NCI-H460 (cell line): Measurements from ENCODE around the gene TNNI3K. TPM values are rescaled to one million over a fixed set of nuclear protein-coding genes. Genes with fewer than 3 reads are reported as not detected.

Experiments used
- DNase-seq: peaks from one replicate; pipeline ENCODE4 v3.0.0-alpha.2; 2016; ENCODE audit warnings: low read depth; ENCODE audit errors: extremely low read depth
- total RNA-seq: library from RNA; depleted of rRNA; stranded (reverse); fragments of >200 nt; shearing (Covaris generic); gene quantifications from 2 replicates; pipeline ENCODE4 v1.2.3, GENCODE V29; 2014

Gene TNNI3K
- total RNA-seq, 1 experiment from 2014 or later: 0.45 TPM

GRCh38 chr1:74280642-74281396 is 45.6 kb downstream of the TNNI3K start:
- no peak for DNase-seq

- no peak for DNase-seq
These were observed 51.2 kb downstream of the TNNI3K start for GRCh38 chr1:74286414-74286813.

GRCh38 chr1:74314438-74314837 is 79.3 kb downstream of the TNNI3K start:
- DNase-seq: no peak

- DNase-seq: no peak
These were observed 81.1 kb downstream of the TNNI3K start for GRCh38 chr1:74316302-74316701.

- DNase-seq: no peak
These were observed 82.5 kb downstream of the TNNI3K start for GRCh38 chr1:74317663-74318062.

- no peak for DNase-seq
These were observed 88.8 kb downstream of the TNNI3K start for GRCh38 chr1:74323937-74324473.

- no peak for DNase-seq
These were observed 89.7 kb downstream of the TNNI3K start for GRCh38 chr1:74324684-74325448.

GRCh38 chr1:74328851-74329250 is 93.7 kb downstream of the TNNI3K start:
- no peak for DNase-seq

GRCh38 chr1:74333244-74333643 is 98.1 kb downstream of the TNNI3K start:
- no peak for DNase-seq

- DNase-seq: no peak
These were observed 99.0 kb downstream of the TNNI3K start for GRCh38 chr1:74334147-74334546.

- no peak for DNase-seq
These were observed 105.5 kb downstream of the TNNI3K start for GRCh38 chr1:74340656-74341055.

- no peak for DNase-seq
These were observed 106.6 kb downstream of the TNNI3K start for GRCh38 chr1:74341702-74342339.

GRCh38 chr1:74343216-74343615 is 108.0 kb downstream of the TNNI3K start:
- DNase-seq: no peak

- no peak for DNase-seq
These were observed 109.2 kb downstream of the TNNI3K start for GRCh38 chr1:74344387-74344786.

GRCh38 chr1:74356493-74356892 is 121.3 kb downstream of the TNNI3K start:
- DNase-seq: peak; percentile 86

GRCh38 chr1:74357150-74357549 is 122.0 kb downstream of the TNNI3K start:
- DNase-seq: no peak

GRCh38 chr1:74357756-74358155 is 122.6 kb downstream of the TNNI3K start:
- DNase-seq: no peak

- no peak for DNase-seq
These were observed 127.5 kb downstream of the TNNI3K start for GRCh38 chr1:74362691-74363090.

GRCh38 chr1:74363220-74363619 is 128.0 kb downstream of the TNNI3K start:
- DNase-seq: no peak

GRCh38 chr1:74367175-74367813 is 132.1 kb downstream of the TNNI3K start:
- DNase-seq: no peak

GRCh38 chr1:74368335-74368734 is 133.1 kb downstream of the TNNI3K start:
- no peak for DNase-seq
